WI38 (cell line): ENCODE results near the gene THUMPD2.

Experiments used
- H3K4me3 ChIP-seq: 2 replicates; pipeline ENCODE4 v1.5.1; 2011; ENCODE audit warnings: low read depth, mild to moderate bottlenecking, control low read depth, low read length
- CTCF ChIP-seq: IDR thresholded peaks from 2 replicates; pipeline ENCODE4 v1.5.1; 2012; ENCODE audit warnings: low read depth, mild to moderate bottlenecking, control low read depth, low read length

THUMPD2 gene

DNA sequence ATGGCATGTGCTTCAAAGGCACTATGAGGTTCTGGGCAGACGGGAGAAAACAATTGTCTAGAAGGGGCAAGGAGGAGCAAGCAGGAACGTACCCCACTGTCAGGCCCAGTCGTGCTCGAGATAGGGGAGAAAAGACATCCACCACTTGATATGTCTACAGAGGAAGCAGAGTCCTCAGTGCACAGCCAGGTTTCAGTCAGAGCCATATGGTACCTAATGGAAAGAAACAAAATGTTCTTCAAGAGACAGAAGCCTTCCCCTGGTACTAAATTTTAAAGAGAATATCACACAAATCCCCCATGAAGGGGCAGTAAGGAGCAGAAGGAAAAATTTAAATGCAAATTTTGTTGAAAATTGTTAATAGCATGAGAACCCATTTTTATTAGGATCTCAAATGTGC, 21.9 kb downstream of the THUMPD2 start:
- no peak for TF ChIP-seq CTCF

GRCh38 chr2:39755466-39755865, 23.6 kb downstream of the THUMPD2 start:
- TF ChIP-seq CTCF = no peak
- H3K4me3 ChIP-seq = no peak overlapping the region

More for the DNA sequence above, 21.9 kb downstream of the THUMPD2 start:
- no peak overlapping the region for H3K4me3 ChIP-seq

GRCh38 chr2:39743269-39743776, 35.7 kb downstream of the THUMPD2 start:
- H3K4me3 ChIP-seq = no peak overlapping the region
- TF ChIP-seq CTCF = no peak

DNA sequence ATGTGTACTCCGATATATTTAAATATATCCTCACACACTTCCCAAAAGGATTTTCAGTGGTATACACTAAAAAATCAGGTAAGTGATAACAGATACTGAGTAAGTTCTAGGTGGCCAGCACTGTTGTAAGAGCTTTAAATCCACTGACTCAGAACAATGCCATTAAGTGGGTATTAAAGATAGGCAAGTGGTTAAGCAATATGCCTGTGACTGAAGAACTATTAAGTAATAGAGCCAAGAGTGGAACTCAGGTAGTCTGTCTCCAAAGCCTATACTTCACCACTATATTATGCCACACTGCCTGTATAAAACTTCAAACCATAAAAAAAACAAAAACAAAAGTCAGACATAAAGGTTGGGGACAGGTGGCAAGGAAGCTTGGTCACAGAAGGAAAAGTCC, 37.2 kb downstream of the THUMPD2 start:
- no peak for TF ChIP-seq CTCF
- no peak overlapping the region for H3K4me3 ChIP-seq

DNA sequence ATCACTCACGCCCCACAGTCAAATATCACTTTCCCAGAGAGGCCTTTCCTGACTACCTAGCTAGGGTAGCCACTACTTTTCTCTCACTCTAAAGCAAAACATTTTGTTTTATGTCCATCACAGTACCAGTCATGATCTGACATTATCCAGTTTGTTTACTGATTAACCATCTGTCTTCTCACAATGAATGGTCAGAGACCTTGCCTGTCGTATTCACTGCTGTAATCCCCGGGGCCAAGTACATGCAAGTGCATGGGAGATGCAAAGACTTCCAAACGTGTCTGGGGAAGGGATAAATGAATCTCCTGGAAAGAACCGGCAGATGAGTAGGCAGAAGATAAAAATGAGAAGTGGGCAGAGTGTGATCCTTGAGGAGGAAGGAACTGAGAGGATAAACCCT, 39.7 kb downstream of the THUMPD2 start:
- TF ChIP-seq CTCF = no peak
- H3K4me3 ChIP-seq = no peak overlapping the region

- TF ChIP-seq CTCF = no peak
These were observed 40.1 kb downstream of the THUMPD2 start for GRCh38 chr2:39738936-39739335.

DNA sequence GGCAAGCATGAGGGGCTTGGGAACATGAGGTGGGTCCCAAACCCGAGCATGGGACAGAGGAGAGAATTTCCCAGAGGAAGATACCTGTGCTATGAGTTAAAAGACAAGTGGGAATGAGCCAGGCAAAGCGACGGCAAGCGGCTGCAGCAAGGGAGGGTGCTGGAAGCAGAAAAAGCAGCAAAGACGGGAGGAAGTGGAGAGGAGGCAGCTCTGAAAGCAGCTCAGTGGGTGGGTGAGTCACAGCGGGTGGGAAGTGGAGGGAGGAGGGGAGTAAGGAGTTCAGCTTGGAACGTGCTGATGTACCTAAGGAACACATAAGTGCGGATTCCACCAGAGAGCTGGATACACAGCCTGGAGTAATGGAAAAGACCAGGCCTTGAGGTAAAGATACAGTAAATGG, 41.4 kb downstream of the THUMPD2 start:
- peak overlapping the region; percentile 48 for H3K4me3 ChIP-seq
- TF ChIP-seq CTCF = no peak

More at GRCh38 chr2:39738936-39739335, 40.1 kb downstream of the THUMPD2 start:
- no peak overlapping the region for H3K4me3 ChIP-seq
